Esophagus muscularis mucosa (tissue), 4 donors: Measurements from ENCODE around the gene MTERF4. TPM values are rescaled to one million over a fixed set of nuclear protein-coding genes. Genes with fewer than 3 reads are reported as not detected.

ENCODE experiments used
- DNase-seq: peaks from one replicate; pipeline ENCODE4 v3.0.0-alpha.2; 2017; ENCODE audit errors: extremely low spot score
- H3K27ac ChIP-seq, 4 donors: fragments of 200-600 bp; sonication (generic); replicated peaks in 1 of 4; 1 replicate in 3 of 4; 2 replicates in 1 of 4; pipeline ENCODE4 v1.5.1; 2016 to 2019; ENCODE audit warnings: mild to moderate bottlenecking in 1 of 4
- H3K27me3 ChIP-seq, 4 donors: fragments of 200-600 bp; sonication (generic); one replicate each; pipeline versions ENCODE4 v1.5.1 to v1.6.0; 2016 to 2019
- H3K36me3 ChIP-seq, 4 donors: fragments of 200-600 bp; sonication (generic); one replicate each; pipeline ENCODE4 v1.5.1; 2016 to 2019
- H3K4me1 ChIP-seq, 4 donors: fragments of 200-600 bp; sonication (generic); one replicate each; pipeline ENCODE4 v1.5.1; 2016 to 2019
- H3K4me3 ChIP-seq, 4 donors: fragments of 200-600 bp; sonication (generic); 1 replicate in 2 of 4; 2 replicates in 2 of 4; pipeline ENCODE4 v1.5.1; 2016 to 2019; ENCODE audit warnings: mild to moderate bottlenecking in 4 of 4, moderate library complexity in 1 of 4
- H3K9me3 ChIP-seq, 4 donors: fragments of 200-600 bp; sonication (generic); 1 replicate in 3 of 4; 2 replicates in 1 of 4; pipeline ENCODE4 v1.5.1; 2016 to 2019
- CTCF ChIP-seq, 3 experiments: fragments of 200-600 bp in 2 of 3; fragments of 450-650 bp in 1 of 3; sonication (generic) in 2 of 3; IDR thresholded peaks; one replicate each; pipeline ENCODE4 v1.5.1; 2017 to 2019; ENCODE audit warnings: antibody characterized with exemption in 3 of 3, mild to moderate bottlenecking in 2 of 3, moderate library complexity in 1 of 3
- EP300 ChIP-seq: sonication (generic); formaldehyde crosslinking; IDR thresholded peaks from one replicate; pipeline ENCODE4 v1.6.1; 2017; ENCODE audit warnings: antibody characterized with exemption
- POLR2A ChIP-seq: fragments of 450-650 bp; IDR thresholded peaks from one replicate; pipeline ENCODE4 v1.6.1; 2017; ENCODE audit warnings: antibody characterized with exemption, moderate library complexity, mild to moderate bottlenecking, low read depth
- POLR2AphosphoS5 ChIP-seq, 2 donors: sonication (generic); formaldehyde crosslinking; IDR thresholded peaks; one replicate each; pipeline ENCODE4 v1.6.1; 2017; ENCODE audit warnings: antibody characterized with exemption in 2 of 2
- WGBS: methylation state at CpG from one replicate; pipeline ENCODE4 v1.1.5; 2018; 5-methylcytosine and 5-hydroxymethylcytosine counted together
- intact Hi-C: fragments of 100-400 bp; cut with DNase I; formaldehyde crosslinking; loops from one replicate; pipeline ENCODE4 v1.15.1; 2023
- total RNA-seq, 4 donors: library from RNA; depleted of rRNA; stranded (reverse); fragments of >200 nt; gene quantifications; one replicate each; pipeline versions ENCODE4 v1.1.0 to v1.2.1, GENCODE V29; 2016

The MTERF4 gene
- total RNA-seq, 4 donors from 2014 or later, result 19.5 to 26.6 (median 24.5) TPM

DNA sequence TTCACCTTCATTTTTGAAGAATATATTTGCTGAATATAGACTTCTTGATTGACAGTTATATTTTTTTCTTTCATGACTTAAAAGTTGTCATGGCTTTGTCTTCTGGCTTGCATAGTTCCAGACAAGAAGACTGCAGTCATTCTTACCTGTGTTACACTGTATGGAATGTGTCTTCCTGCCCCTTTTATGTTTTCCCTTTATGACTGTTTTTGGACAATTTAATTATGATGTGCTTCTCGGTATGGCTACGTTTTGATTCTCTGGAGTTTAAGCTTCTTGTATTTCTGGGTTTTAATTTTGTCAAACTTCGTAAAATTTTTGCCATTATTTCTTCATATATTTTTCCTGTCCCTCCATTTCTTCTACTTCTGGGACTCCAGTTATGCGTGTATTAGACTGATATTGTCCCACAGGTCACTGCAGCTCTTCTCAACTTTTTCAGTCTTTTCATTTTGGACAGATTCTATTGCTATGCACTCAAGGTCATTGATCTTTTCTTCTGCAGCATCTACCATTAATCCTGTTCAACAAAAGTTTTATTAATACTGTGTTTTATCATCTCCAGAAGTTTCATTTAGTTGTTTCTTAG is 17.1 kb downstream of the MTERF4 start:
- WGBS, result 98% methylated on average over 4 of the region's 4 CpGs
- H3K36me3 ChIP-seq, result peaks cover 0 to 51% (median 51%) of the 10 kb centered on the region in 4 donors
- H3K27ac ChIP-seq, result no peak overlapping the region
- no peaks in the 10 kb centered on the region for H3K27me3 ChIP-seq
- peaks cover 0 to 4% (median 0%) of the 10 kb centered on the region in 4 donors for H3K4me1 ChIP-seq
- H3K9me3 ChIP-seq, result no peaks in the 10 kb centered on the region
- no peak for TF ChIP-seq POLR2A
- no peak for TF ChIP-seq CTCF (IDR thresholded peaks at IDR 0.05)
- no peak for TF ChIP-seq POLR2AphosphoS5 (IDR thresholded peaks at IDR 0.05)
- TF ChIP-seq EP300, result no peak
- no peak overlapping the region for H3K4me3 ChIP-seq
- no peak for DNase-seq
- intact Hi-C loops, result no loop called here

- Histone ChIP-seq H3K27me3 (no peaks in the 10 kb centered on the region), H3K4me1 (peaks cover 0 to 4% (median 0%) of the 10 kb centered on the region in 4 donors), H3K36me3 (peaks cover 0 to 34% (median 32%) of the 10 kb centered on the region in 4 donors), H3K9me3 (no peaks in the 10 kb centered on the region), H3K27ac (no peak overlapping the region), H3K4me3 (no peak overlapping the region)
- TF ChIP-seq POLR2A (no peak), CTCF (IDR thresholded peaks at IDR 0.05) (no peak), POLR2AphosphoS5 (IDR thresholded peaks at IDR 0.05) (no peak), EP300 (no peak)
- WGBS, result 81% methylated on average over 5 of the region's 5 CpGs
- DNase-seq, result no peak
- intact Hi-C loops, result no loop called here
Measured at GRCh38 chr2:241083091-241083415, 19.0 kb downstream of the MTERF4 start.

DNA sequence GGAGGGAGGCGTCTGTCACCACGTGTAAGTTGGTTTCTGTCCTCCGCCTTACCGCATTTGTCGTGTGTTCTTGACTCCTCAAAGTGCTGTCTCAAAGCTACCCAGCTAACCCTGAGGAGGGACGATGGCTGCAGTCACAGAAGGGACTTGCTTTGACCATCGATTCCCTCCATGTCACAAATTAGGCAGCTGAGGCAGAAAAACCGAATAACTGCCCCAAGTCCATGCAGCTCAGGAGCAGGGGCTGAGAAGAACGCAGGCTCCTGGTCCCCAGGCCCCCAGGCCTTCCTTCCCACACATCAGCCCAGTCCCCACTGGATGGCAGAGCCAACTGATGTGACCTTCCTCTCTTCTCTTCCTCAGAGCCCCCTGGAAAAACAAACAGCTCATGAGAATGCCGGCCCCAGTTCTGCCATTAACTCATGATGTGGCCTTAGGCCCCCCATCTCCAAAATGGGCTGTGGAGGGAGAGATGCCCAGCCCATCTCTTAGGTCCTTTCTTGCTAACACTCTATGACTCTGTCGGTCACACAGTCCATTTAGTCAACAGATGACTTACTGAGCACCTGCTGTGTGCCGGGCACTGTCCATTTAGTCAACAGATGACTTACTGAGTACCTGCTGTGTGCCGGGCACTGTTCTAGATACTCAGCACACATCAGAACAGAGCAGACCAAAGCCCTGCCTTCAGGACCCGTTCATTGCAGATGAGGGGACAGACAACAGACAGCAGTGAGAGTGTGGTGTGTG is 19.6 kb downstream of the MTERF4 start:
- Histone ChIP-seq H3K27ac (no peak overlapping the region), H3K4me1 (peaks cover 0 to 4% (median 0%) of the 10 kb centered on the region in 4 donors), H3K36me3 (peaks cover 0 to 28% (median 26%) of the 10 kb centered on the region in 4 donors), H3K9me3 (no peaks in the 10 kb centered on the region), H3K4me3 (no peak overlapping the region), H3K27me3 (no peaks in the 10 kb centered on the region)
- WGBS, result 85% methylated on average over 14 of the region's 14 CpGs
- intact Hi-C loops, result no loop called here
- DNase-seq, result no peak
- TF ChIP-seq POLR2A (no peak), CTCF (IDR thresholded peaks at IDR 0.05) (no peak), POLR2AphosphoS5 (IDR thresholded peaks at IDR 0.05) (no peak), EP300 (no peak)

DNA sequence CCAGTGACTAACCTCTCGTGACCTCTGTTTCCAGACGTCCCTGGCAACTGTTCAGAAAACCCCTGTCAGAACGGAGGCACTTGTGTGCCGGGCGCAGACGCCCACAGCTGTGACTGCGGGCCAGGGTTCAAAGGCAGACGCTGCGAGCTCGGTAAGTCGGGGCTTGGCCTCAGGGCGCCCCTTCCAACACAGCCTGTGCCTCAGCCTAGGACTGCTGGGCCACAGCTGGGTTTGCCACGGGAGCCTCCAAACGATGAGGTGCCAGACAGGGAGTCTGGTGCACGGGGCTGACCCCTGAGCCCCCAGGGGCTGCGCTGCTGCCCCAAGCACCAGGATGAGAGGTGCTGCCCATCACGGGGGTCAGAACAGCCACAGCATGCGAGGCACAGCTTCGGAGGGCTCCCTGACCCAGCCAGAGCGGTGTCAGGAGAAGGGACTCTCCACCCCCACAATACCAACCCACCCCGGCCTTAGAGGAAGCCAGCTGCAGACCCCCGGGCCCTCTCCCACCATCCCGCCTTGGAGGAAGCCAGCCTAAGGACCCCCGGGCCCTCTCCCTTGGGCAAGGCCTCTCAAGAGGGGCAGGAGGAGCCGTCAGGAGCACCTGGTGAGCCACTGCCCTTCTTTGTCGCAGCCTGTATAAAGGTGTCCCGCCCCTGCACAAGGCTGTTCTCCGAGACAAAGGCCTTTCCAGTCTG is 20.3 kb downstream of the MTERF4 start:
- H3K4me3 ChIP-seq, result no peak overlapping the region
- H3K4me1 ChIP-seq, result peaks cover 0 to 4% (median 0%) of the 10 kb centered on the region in 4 donors
- WGBS, result 80% methylated on average over 6 of the region's 28 CpGs
- H3K36me3 ChIP-seq, result peaks cover 0 to 21% (median 19%) of the 10 kb centered on the region in 4 donors
- TF ChIP-seq POLR2AphosphoS5 (IDR thresholded peaks at IDR 0.05) (no peak), POLR2A (no peak), EP300 (no peak), CTCF (IDR thresholded peaks at IDR 0.05) (no peak)
- intact Hi-C loops, result no loop called here
- H3K27me3 ChIP-seq, result no peaks in the 10 kb centered on the region
- DNase-seq, result no peak
- H3K27ac ChIP-seq, result no peak overlapping the region
- H3K9me3 ChIP-seq, result no peaks in the 10 kb centered on the region
